ENCODE data around the gene CCNY. TPM values are rescaled to one million over a fixed set of nuclear protein-coding genes. Genes with fewer than 3 reads are reported as not detected.

Gene CCNY
- total RNA-seq, 4 donors from 2014 or later, result 39.2 to 47.8 (median 40.9) TPM

DNA sequence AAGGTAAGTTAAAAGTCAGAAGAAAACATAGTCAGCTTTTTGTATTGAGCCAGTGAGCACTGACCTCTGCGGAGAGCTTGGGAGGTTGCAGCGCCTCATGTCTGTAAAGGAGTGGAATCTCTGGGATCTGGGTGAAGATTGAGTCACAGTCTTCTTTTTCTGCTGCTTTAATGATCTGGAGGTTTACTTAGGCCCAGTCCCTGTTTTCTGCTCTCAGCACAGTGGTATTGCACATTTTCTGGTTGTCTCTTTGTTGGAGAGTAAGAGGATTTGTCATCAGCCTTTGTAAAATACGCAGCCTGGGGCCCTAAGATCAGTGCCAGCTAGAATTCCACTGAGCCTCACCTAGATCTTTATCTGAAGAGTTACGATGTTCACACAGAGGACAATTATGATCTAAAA, 210.5 kb downstream of the CCNY start:
- TF ChIP-seq CTCF (IDR thresholded peaks at IDR 0.05; ENCODE audit: low read depth), result no peak

DNA sequence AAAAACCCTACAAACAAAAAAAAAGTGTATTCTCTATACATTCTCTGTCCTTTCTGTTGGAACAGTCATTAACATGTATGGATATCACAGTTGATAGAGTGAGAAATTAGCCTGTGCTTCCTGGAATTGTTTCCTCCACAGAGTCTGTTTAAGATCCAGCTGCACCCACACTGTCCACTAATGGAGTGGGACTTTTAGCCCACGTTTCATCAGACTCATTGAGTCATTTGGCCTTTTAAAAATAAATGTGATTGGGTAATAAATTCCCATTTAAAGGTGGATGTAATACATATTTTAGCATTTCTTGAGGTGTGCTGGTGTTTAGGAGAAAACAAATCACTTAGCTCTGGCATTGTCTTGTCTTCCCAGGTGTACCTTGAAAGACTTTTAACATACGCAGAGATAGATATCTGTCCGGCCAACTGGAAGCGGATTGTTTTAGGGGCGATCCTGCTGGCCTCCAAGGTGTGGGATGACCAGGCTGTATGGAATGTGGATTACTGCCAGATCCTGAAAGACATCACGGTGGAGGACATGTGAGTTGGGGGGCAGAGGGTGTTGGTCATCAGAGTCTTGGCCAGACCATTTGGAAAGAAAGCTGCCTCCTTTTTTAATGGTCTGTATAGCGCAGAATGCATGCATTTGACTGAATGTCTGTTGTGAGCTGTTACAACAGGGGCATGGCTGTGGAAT, 216.5 kb downstream of the CCNY start:
- no peak for TF ChIP-seq CTCF (IDR thresholded peaks at IDR 0.05; ENCODE audit: low read depth)

DNA sequence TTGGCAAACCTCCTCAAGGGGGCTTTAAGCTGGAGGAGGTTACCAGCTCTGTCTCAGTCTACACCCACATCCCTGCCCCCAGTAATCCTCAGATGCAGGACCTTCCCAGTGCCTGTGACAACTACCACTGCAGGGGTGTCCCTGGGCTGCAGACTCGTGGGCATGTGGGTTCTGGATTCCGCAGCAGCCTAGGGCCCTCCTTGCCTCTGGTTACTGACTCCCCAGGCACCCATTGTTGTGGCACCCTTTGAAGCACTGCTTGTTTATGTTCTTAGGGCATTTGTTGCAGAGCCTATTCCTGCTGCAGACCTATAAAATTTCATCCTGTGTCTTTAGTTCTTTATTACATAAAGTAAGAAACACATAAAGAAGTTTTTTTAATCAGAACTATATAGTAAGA, 217.7 kb downstream of the CCNY start:
- TF ChIP-seq CTCF (IDR thresholded peaks at IDR 0.05; ENCODE audit: low read depth), result no peak

GRCh38 chr10:35554461-35555056, 218.2 kb downstream of the CCNY start:
- TF ChIP-seq CTCF (IDR thresholded peaks at IDR 0.05; ENCODE audit: low read depth), result no peak

DNA sequence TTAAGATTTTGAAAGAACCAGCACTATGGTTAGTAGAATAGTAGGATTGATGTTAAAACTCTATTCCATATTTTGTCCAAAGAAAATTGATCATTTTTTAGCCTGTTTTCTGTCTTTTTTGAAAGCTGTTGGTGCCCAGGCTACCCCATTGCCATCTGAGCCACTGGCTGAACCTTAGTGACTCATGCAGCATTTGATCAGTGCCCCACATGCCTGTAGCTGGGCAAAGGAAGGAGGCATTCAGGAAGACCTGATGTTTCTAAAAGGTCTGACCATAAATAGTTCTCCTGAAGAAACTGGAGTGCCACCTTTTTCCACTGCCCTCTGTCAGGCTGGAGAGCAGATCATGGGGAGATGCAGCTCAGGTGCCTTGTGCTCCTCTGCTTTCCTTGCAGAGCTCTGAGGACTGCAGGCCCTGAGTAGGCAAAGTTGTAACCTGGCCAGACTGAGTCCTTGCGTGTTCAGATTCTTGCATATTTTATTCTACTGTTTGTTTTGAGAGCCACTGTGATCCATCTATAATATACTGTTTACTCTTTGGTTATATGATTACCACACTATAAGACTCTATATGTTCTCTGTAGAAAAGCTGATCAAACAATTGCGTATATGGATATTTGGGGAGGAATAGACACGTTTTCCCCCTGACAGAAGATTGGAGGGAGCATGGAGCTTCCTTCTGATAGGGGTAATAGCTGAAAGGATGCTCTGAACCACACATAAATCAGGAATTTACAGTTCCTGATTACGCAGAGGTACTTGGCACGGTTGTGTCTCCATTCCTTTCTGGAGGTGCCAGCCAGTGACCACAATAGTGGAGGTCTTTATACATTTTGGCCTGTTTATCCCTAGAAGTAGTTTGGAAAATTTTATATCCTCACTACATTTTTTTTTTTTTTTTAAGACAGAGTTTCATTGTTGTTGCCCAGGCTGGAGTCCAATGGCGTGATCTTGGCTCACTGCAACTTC, 219.9 kb downstream of the CCNY start:
- no peak for TF ChIP-seq CTCF (IDR thresholded peaks at IDR 0.05; ENCODE audit: low read depth)

DNA sequence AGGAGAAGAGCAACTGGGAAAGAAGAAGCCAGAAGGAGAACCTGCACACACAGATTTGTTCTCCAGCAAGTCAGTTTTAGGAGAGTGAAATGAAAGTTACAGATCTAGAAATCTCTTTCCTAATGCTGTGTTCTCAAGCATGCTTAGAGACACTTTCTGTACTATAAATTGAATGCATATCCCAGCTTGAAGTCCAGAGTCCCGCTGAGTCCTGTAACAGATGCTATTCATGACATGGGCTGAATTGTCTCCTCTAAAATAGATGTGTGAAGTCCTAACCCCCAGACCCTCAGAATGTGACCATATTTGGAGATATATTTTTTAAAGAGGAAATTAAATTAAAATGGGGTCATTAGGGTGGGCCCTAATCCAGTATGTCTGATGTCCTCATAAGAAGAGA, 222.0 kb downstream of the CCNY start:
- TF ChIP-seq CTCF (IDR thresholded peaks at IDR 0.05; ENCODE audit: low read depth), result no peak

GRCh38 chr10:35559416-35559815, 223.1 kb downstream of the CCNY start:
- no peak for TF ChIP-seq CTCF (IDR thresholded peaks at IDR 0.05; ENCODE audit: low read depth)
